ENCODE measurements around the gene CTSA. TPM values are rescaled to one million over a fixed set of nuclear protein-coding genes. Genes with fewer than 3 reads are reported as not detected.

Gene CTSA
- total and polyA plus RNA-seq, 2 experiments from 2014 or later: 39.9 to 63.9 TPM

Other genes starting within 250 kb of the CTSA start
- gene WFDC11, start 221.1 kb upstream of the CTSA start, total RNA-seq (2014; rRNA removed; shearing (Covaris generic)): not detected in 2 replicates
- gene WFDC11, start 221.1 kb upstream of the CTSA start, polyA plus RNA-seq (2016; fragmentation: Nextera tagmentation; extraction: Ambion mirVana): 0.87 TPM in 1 of 2 replicates, not detected in the other
- not detected in 2 replicates for gene WFDC13, start 189.3 kb upstream of the CTSA start, total RNA-seq (2014; rRNA removed; shearing (Covaris generic))
- not detected in 2 replicates for gene WFDC13, start 189.3 kb upstream of the CTSA start, polyA plus RNA-seq (2016; fragmentation: Nextera tagmentation; extraction: Ambion mirVana)
- not detected in 2 replicates for gene WFDC10B, start 186.3 kb upstream of the CTSA start, total RNA-seq (2014; rRNA removed; shearing (Covaris generic))
- 0.50 and 1.0 TPM in 2 replicates for gene WFDC10B, start 186.3 kb upstream of the CTSA start, polyA plus RNA-seq (2016; fragmentation: Nextera tagmentation; extraction: Ambion mirVana)
- not detected in 2 replicates for gene SPINT4, start 169.0 kb upstream of the CTSA start, total RNA-seq (2014; rRNA removed; shearing (Covaris generic))
- not detected in 2 replicates for gene SPINT4, start 169.0 kb upstream of the CTSA start, polyA plus RNA-seq (2016; fragmentation: Nextera tagmentation; extraction: Ambion mirVana)
- gene WFDC3, start 99.5 kb upstream of the CTSA start, total RNA-seq (2014; rRNA removed; shearing (Covaris generic)): 0.73 TPM in 1 of 2 replicates, not detected in the other
- 0.36 TPM in 1 of 2 replicates, not detected in the other for gene WFDC3, start 99.5 kb upstream of the CTSA start, polyA plus RNA-seq (2016; fragmentation: Nextera tagmentation; extraction: Ambion mirVana)
- gene DNTTIP1, start 99.4 kb upstream of the CTSA start, total RNA-seq (2014; rRNA removed; shearing (Covaris generic)): 21.4 and 31.6 TPM in 2 replicates
- gene DNTTIP1, start 99.4 kb upstream of the CTSA start, polyA plus RNA-seq (2016; fragmentation: Nextera tagmentation; extraction: Ambion mirVana): 50.3 TPM in 2 replicates
- gene UBE2C, start 78.7 kb upstream of the CTSA start, total RNA-seq (2014; rRNA removed; shearing (Covaris generic)): 198 and 247 TPM in 2 replicates
- gene UBE2C, start 78.7 kb upstream of the CTSA start, polyA plus RNA-seq (2016; fragmentation: Nextera tagmentation; extraction: Ambion mirVana): 698 and 742 TPM in 2 replicates
- gene TNNC2, start 64.0 kb upstream of the CTSA start, total RNA-seq (2014; rRNA removed; shearing (Covaris generic)): 0.59 TPM in 1 of 2 replicates, not detected in the other
- 32.5 and 33.3 TPM in 2 replicates for gene TNNC2, start 64.0 kb upstream of the CTSA start, polyA plus RNA-seq (2016; fragmentation: Nextera tagmentation; extraction: Ambion mirVana)
- 26.7 and 31.5 TPM in 2 replicates for gene SNX21, start 57.5 kb upstream of the CTSA start, total RNA-seq (2014; rRNA removed; shearing (Covaris generic))
- 13.3 and 15.5 TPM in 2 replicates for gene SNX21, start 57.5 kb upstream of the CTSA start, polyA plus RNA-seq (2016; fragmentation: Nextera tagmentation; extraction: Ambion mirVana)
- 55.6 and 75.2 TPM in 2 replicates for gene ACOT8, start 33.9 kb upstream of the CTSA start, total RNA-seq (2014; rRNA removed; shearing (Covaris generic))
- gene ACOT8, start 33.9 kb upstream of the CTSA start, polyA plus RNA-seq (2016; fragmentation: Nextera tagmentation; extraction: Ambion mirVana): 42.0 and 43.1 TPM in 2 replicates
- 7.5 and 8.2 TPM in 2 replicates for gene ZSWIM3, start 33.7 kb upstream of the CTSA start, total RNA-seq (2014; rRNA removed; shearing (Covaris generic))
- 2.0 and 3.0 TPM in 2 replicates for gene ZSWIM3, start 33.7 kb upstream of the CTSA start, polyA plus RNA-seq (2016; fragmentation: Nextera tagmentation; extraction: Ambion mirVana)
- 16.2 and 17.6 TPM in 2 replicates for gene ZSWIM1, start 10.1 kb upstream of the CTSA start, total RNA-seq (2014; rRNA removed; shearing (Covaris generic))
- gene ZSWIM1, start 10.1 kb upstream of the CTSA start, polyA plus RNA-seq (2016; fragmentation: Nextera tagmentation; extraction: Ambion mirVana): 11.5 and 12.7 TPM in 2 replicates
- 1.0 and 7.5 TPM in 2 replicates for gene SPATA25, start 3.7 kb upstream of the CTSA start, total RNA-seq (2014; rRNA removed; shearing (Covaris generic))
- gene SPATA25, start 3.7 kb upstream of the CTSA start, polyA plus RNA-seq (2016; fragmentation: Nextera tagmentation; extraction: Ambion mirVana): 0.50 TPM in 1 of 2 replicates, not detected in the other
- gene NEURL2, start 127 bp upstream of the CTSA start, total RNA-seq (2014; rRNA removed; shearing (Covaris generic)): 7.6 and 10.9 TPM in 2 replicates
- 4.5 and 4.6 TPM in 2 replicates for gene NEURL2, start 127 bp upstream of the CTSA start, polyA plus RNA-seq (2016; fragmentation: Nextera tagmentation; extraction: Ambion mirVana)
- gene PLTP, start 20.8 kb downstream of the CTSA start, total RNA-seq (2014; rRNA removed; shearing (Covaris generic)): 141 and 160 TPM in 2 replicates
- gene PLTP, start 20.8 kb downstream of the CTSA start, polyA plus RNA-seq (2016; fragmentation: Nextera tagmentation; extraction: Ambion mirVana): 107 and 108 TPM in 2 replicates
- 26.1 and 27.0 TPM in 2 replicates for gene PCIF1, start 43.3 kb downstream of the CTSA start, total RNA-seq (2014; rRNA removed; shearing (Covaris generic))
- gene PCIF1, start 43.3 kb downstream of the CTSA start, polyA plus RNA-seq (2016; fragmentation: Nextera tagmentation; extraction: Ambion mirVana): 28.3 and 37.0 TPM in 2 replicates
- gene ZNF335, start 80.9 kb downstream of the CTSA start, total RNA-seq (2014; rRNA removed; shearing (Covaris generic)): 18.6 and 24.2 TPM in 2 replicates
- gene ZNF335, start 80.9 kb downstream of the CTSA start, polyA plus RNA-seq (2016; fragmentation: Nextera tagmentation; extraction: Ambion mirVana): 5.7 and 7.4 TPM in 2 replicates
- 5.4 and 5.8 TPM in 2 replicates for gene MMP9, start 117.6 kb downstream of the CTSA start, total RNA-seq (2014; rRNA removed; shearing (Covaris generic))
- 4.1 and 4.3 TPM in 2 replicates for gene MMP9, start 117.6 kb downstream of the CTSA start, polyA plus RNA-seq (2016; fragmentation: Nextera tagmentation; extraction: Ambion mirVana)
- gene SLC12A5, start 137.9 kb downstream of the CTSA start, total RNA-seq (2014; rRNA removed; shearing (Covaris generic)): 0.35 and 3.5 TPM in 2 replicates
- 8.4 and 9.8 TPM in 2 replicates for gene SLC12A5, start 137.9 kb downstream of the CTSA start, polyA plus RNA-seq (2016; fragmentation: Nextera tagmentation; extraction: Ambion mirVana)
- 22.8 and 24.6 TPM in 2 replicates for gene NCOA5, start 198.6 kb downstream of the CTSA start, total RNA-seq (2014; rRNA removed; shearing (Covaris generic))
- gene NCOA5, start 198.6 kb downstream of the CTSA start, polyA plus RNA-seq (2016; fragmentation: Nextera tagmentation; extraction: Ambion mirVana): 8.4 and 10.1 TPM in 2 replicates
- 9.9 and 15.4 TPM in 2 replicates for gene CD40, start 227.0 kb downstream of the CTSA start, total RNA-seq (2014; rRNA removed; shearing (Covaris generic))
- gene CD40, start 227.0 kb downstream of the CTSA start, polyA plus RNA-seq (2016; fragmentation: Nextera tagmentation; extraction: Ambion mirVana): 17.9 and 18.9 TPM in 2 replicates

Data from GM23338 (cell line).